ENCODE measurements around the gene SPATS2L.

The SPATS2L gene

DNA sequence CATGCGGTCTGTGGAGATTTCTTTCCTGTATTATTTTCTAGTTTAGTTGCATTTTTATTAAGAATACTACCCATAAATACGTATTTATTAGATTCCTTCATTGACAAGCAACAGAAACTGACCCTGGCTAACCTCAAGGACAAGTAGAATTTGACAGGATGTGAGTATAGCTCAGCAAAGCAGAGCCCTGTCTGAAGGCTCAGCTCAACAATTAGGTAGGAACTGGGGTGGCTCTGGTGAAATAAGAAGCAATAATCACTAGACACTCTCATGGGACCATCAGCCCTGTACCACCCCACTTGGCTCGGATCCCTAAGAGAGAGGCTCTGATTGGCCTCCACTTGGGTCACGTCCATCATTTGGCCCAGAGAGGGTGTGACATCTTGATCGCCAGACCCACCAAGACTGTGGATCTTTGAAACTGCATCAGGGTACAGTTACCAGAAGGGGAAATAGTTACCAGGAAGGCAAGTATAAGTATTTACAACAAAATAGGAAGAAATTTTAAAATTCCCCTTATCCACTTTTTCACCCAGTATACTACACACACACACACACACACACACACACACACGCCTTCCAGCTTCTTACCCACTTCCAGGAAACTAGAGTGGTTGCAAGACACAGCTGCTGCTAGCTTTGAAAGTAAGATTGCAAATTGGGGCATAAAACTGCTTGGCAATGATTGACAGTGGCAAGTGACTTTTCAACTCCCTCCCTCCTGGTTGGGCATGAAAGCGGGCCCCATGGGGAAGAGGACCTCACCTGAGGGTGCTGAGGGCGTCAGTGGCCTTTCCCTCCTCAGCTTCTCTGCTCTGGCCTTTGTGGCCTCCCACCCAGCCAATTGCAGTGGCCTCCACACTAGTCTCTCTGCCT lies 161.6 kb downstream of the SPATS2L start:
- no peak for DNase-seq (ENCODE audit: low read depth, low spot score)

DNA sequence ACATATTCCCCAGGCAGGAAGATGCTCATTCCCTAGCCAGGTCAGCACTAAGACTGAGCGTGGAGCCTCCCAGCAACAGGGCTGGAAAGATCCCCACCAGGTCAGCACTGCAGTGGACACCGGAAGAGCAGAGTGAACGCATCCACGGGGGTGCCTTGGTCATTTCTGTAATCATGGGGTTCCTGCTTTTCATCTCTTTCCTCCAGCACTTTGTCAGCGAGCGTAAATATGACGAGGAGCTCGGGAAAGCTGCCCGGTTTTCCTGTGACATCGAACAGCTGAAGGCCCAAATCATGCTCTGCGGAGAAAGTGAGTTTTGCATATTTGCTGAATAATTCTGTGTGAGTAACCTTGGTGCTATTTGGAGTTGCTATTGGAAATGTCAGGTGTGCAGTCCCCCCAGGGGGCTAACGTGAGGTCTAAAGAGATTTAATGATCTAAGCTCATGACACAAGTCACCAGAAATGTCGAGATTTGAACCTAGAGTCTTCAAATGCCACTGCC lies 163.3 kb downstream of the SPATS2L start:
- DNase-seq (ENCODE audit: low read depth, low spot score), result no peak

DNA sequence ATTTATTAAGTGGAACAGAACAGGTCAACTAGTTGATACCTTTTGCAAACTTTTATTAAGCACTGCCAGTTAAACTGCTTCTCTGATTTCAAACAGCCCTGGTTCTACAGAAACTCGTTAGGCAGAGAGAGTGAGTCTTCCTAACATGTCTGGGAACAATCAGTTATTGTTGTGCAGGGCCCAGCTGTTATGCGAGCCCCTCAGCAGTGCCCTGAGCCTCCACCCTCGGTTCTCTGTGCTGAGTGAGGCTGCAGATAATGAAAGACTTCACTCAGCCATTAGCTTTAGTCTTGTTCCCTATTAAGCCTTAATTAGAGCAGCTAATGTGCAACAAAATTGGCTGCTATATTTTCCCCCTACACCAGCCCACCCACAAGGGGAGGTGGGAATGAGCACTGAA lies 163.7 kb downstream of the SPATS2L start:
- no peak for DNase-seq (ENCODE audit: low read depth, low spot score)

DNA sequence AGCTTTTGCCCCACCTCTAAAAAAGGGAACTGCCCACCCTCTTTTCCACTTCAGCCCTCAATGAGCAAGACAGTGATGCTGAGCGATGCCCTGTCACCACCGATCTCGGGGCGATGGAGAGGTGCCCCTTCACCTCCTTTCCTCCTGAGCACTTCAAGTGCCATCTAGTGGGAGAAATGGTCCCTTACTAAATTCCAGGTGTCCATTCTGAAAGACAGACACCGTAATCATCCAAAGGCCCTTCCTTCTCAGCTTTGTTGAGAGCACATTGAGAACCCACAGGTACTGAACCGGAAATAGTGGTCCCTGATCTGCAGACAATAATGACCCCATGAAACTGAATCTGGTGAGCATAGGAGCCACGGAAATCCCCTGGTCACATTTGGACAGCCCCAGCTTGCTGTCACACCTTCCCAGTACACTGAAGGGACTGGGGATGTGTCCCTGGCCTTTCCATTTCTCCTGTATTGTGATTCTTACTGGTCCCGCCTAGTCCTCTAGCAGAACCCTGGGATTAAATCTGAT lies 164.9 kb downstream of the SPATS2L start:
- no peak for DNase-seq (ENCODE audit: low read depth, low spot score)

DNA sequence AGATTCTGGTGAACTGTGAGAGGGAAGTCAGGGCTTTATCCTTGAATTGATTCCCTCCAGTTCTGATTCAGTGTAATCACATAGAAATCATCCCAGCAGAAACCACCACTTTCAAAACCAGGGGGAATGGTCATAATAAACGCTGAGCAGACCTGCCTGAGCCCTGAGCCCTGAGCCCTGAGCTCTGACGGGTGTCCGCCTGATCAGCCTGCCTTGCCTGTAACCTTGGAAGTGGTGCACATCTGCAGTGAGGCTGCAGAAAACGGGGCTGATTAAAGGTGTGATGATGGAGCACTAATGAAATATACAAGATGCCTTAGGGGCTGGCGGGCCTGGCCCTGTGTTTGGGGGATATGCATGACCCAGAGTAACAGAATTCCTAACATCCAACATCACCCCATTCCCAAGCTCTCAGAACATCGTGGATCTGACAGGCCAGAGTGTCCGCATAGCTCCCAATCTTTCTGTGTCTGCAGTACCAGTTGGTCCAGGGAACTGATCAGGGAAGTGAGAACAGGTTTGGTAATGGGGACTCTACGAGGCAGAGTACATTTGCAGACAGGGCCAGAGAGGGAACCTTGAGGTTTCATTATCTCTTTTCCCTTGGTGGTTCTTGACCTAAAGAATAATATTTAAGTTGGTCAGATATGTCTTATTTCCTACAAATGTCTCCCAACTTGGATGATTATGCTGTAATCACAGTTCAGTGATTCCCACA lies 165.6 kb downstream of the SPATS2L start:
- DNase-seq (ENCODE audit: low read depth, low spot score), result no peak

DNA sequence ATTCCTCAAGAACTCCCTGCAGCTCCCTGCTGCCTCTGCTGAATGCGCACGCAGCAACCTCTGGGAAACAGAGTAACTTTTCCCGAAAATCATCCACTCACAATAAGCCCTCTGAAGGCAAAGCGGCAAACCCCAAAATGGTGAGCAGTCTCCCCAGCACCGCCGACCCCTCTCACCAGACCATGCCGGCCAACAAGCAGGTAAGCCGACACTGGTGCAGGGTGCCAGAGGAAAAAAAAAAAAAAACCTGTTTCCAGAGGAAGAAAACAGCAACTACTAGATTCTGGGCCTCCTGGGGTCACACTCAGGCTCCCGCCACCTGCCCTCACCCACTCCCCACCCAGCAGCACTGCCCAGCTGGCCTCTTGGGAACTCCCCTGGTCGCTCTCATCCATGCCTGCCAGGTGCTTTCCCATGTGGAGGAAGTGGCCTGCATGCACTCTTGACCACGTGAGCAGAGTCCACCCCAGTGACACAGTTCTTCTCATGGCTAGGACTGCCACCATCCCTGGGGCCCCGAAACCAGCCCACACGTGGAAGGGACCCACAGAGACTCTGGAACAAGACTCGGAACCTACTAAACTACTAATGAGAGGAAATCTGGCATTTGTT lies 166.5 kb downstream of the SPATS2L start:
- no peak for DNase-seq (ENCODE audit: low read depth, low spot score)

DNA sequence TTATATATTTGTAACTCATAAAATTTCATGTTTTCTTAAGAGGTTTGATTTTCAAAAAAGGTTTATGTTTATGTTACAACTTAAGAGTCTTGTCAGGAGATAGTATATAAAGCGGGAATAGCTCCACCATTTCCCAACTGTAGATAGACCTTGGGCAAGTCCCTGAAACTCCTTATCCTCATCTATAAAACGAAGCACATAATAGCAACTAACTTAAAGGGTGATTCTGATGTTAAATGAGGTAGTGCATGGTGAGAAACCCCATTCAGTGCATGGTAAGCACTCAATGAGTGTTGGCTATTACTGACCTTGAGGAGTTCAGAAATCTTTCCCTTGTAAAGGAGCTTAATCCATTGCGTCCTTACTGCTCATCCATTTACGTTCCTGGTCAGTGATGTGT lies 169.3 kb downstream of the SPATS2L start:
- DNase-seq (ENCODE audit: low read depth, low spot score), result no peak

DNA sequence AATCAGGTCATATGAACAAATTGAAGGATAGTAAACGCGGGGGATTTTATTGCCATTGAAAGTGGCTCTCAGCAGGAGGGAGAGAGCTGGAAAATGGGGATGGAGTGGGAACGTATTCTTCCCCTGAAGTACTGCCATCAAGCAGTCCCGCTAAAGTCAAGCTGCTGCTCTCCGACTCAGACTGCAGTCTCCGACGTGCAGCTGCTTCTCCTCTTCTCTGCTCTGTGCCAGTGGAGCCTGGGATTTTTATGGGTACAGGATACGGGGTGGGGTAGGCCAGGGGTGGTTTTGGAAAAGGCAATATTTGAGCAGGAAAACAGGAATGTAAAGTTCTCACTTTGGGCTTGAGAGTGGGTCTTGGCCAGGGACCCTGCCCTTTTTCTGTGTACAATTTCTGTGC lies 170.3 kb downstream of the SPATS2L start:
- DNase-seq (ENCODE audit: low read depth, low spot score), result no peak

DNA sequence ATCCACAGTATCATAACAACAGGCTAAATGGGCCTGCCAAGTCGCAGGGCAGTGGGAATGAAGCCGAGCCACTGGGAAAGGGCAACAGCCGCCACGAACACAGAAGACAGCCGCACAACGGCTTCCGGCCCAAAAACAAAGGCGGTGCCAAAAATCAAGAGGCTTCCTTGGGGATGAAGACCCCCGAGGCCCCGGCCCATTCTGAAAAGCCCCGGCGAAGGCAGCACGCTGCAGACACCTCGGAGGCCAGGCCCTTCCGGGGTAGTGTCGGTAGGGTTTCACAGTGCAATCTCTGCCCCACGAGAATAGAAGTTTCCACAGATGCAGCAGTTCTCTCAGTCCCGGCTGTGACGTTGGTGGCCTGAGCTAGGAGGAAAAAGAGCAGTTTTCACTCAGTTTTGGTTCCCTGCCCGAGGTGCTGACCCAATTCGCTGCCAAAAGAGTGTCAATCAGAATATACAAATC lies 171.2 kb downstream of the SPATS2L start:
- DNase-seq (ENCODE audit: low read depth, low spot score), result no peak

DNA sequence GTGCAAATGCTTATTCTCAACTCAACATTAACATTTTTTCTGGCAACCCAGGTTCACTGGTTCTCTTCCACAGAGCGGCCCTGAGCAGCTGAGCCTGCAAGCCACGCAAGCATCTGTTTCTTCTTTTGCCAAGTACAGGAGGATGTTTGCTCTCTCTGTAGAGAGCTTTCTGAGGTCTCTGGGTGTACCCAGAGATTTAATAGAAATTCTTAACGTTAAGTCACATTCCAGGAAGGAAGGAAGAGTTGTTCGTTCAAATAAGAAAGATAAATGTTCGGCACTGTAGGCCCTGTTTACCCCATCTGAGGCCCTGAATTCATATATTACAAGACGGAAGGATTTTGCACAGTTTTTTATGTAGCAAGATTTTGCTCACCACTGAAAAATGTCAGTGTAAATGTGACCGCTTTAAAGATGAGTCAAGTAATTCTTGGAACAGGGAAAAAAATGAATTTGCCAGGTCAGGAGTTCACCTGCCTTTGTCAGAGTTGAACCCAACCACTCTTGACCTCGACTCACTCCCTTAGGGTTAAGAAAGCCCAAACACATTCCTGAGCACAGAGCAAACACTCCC lies 173.3 kb downstream of the SPATS2L start:
- no peak for DNase-seq (ENCODE audit: low read depth, low spot score)

DNA sequence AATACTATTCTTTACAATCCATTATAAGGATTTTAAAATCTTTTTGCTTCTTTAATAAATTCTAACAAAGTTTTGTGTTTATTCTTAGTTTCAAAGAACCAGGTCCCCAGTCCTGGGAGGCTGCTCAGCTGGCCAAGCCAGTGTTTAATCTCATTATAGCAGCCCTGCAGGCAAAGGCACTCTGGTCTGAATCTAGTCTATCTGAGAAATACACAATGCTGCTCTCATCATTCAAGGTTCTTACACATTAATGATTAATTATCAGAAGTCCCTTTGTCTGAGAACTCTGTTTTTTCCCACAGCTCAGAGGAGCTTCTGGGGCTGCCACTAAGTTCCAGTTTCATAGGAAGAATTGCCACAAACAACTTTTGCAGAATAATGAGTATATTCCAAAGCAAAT lies 175.7 kb downstream of the SPATS2L start:
- no peak for DNase-seq (ENCODE audit: low read depth, low spot score)

DNA sequence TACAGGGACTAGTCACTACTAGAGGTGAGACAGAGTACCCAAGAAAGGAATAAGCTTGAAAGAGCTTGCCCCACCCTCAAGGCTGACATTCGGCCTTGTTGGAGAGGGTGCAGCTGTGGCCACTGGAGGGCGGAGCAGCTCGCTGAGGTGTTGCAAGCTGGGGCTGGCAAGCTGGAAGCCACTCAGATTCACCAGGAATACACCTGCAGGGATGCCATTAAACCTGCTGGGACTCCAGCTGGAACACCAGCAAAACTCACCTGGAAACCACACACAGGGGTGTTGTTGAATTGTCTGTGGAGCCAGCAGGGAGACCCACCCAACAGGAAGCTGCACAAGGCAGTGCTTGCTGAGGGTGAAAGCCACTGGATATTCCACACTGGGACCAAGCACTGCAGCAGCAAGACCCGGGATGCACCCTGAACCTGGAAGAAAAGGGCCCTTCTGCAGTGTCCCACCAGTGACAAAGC lies 177.3 kb downstream of the SPATS2L start:
- no peak for DNase-seq (ENCODE audit: low read depth, low spot score)

DNA sequence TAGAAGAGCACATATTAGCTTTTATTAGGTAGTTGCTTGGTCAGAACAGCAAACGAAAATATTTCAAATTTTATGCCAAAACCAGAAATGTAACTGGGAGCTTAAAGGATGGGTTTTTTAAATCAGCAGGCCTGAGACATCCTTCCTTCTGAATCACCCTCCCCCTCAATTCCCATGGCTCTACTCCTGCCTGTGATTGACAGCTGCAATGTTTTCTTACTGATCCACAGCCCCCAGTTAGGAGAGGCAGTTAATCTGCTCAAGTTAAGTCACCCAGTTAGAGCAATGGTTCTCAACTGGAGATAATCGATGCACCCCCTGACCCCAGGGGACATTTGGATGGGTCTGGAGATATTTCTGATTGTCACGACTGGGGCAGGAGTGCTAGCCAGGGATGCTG lies 178.4 kb downstream of the SPATS2L start:
- DNase-seq (ENCODE audit: low read depth, low spot score), result no peak

DNA sequence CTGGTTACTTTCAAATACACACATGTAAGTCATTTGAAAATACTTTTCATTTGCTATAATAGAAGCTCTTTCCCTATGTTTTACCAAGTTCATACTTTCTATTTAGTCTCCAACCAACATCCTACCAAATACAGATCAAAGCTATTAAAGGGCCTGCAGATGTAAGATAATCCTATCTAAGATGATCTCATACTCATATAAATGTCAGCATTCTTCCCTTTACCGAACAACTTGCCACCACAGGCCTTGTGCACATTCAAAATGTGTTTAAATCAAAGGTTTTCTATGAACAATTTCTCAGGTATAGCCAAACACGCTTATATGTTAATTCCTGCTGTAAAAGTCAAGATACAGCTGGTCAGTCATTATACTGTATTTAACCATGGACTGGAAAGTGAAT lies 180.0 kb downstream of the SPATS2L start:
- no peak for DNase-seq (ENCODE audit: low read depth, low spot score)

DNA sequence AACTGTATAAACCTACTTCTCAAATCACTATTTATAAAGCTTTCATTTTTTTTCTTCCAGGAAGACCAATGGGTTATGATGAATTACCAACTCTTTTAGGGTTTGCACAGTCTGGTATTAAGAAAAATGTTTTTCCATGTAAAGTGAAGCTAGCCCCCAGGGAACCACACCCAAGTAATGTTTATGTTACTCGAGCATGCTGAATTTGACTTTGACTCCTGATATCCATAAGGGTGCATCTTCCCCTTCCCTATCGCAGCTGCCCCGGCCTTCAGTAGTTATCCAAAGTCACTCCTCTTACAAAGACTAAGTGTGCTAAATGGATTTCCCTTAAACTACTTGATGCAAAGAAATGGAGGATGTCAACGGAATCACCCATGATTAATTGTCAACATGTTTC lies 181.7 kb downstream of the SPATS2L start:
- DNase-seq (ENCODE audit: low read depth, low spot score), result no peak

DNA sequence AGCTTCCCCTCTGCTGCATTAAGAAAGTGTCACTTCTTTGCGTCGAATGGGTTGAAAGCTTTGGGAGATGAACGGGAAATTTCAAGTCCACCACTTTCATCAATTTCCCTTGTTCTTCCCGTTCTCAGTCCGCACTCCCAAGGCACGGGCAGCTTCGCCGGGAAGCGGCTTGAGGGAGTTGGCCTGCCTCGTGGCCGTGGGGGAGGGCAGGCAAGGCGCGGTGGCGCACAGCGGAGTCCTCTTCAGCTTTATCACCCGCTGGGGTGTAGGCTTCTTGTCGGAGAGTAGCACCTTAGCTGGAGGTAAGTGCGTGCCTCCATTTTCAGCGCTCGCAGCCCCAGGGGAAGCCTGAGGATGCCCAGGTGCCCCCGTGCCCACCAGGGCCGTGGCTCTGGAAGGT lies 183.5 kb downstream of the SPATS2L start:
- DNase-seq (ENCODE audit: low read depth, low spot score), result no peak

DNA sequence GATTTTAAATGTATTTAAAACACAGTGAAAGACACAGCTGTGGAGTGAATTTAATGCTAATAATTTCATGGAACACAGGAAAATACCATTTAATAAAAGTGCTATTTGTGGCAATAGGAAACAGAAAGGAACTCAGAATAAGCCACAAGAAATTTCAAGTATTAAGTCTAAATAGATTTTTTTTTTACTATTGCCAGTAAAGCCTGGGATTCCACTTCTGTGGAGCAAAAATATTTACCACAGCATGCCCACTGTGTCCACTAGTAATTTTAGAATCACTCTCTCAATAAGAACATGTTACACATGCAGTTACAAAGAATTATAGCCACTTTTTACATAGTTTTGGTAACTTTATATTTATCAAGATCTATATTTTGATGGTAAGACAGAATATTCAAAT lies 186.2 kb downstream of the SPATS2L start:
- DNase-seq (ENCODE audit: low read depth, low spot score), result no peak

DNA sequence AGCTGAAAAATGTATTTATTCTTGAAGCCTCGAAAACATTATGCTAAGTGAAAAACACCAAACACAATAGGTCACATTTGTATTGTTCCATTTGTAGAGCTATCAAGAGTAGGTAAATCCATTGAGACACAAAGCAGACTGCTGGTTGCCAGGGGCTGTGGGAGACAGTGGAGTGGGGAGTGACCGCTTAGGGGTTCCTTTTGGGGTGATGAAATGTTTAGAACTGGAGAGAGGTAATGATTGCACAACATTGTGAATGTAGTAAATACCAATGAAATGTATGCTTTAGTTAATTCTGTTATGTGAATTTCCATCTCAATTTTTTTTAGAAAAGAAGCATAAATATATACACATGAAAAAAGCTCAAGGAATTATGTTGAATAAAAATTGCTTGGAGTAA lies 187.6 kb downstream of the SPATS2L start:
- no peak for DNase-seq (ENCODE audit: low read depth, low spot score)

DNA sequence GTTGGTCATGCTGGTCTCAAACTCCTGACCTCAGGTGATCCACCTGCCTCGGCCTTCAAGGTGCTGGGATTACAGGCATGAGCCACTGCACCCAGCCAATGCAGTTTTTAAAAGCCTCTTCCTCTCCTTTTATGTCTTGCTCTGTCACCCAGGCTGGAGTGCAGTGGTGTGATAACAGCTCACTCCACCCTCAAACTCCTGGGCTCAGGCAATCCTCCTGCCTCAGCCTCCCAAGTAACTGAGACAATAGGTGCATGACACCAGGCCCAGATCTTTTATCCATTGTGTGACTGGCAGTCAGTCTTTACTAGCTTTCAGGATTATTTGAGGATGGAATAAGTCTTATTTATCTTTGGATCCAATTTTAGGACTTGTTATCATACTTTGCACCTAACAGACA lies 190.2 kb downstream of the SPATS2L start:
- no peak for DNase-seq (ENCODE audit: low read depth, low spot score)

DNA sequence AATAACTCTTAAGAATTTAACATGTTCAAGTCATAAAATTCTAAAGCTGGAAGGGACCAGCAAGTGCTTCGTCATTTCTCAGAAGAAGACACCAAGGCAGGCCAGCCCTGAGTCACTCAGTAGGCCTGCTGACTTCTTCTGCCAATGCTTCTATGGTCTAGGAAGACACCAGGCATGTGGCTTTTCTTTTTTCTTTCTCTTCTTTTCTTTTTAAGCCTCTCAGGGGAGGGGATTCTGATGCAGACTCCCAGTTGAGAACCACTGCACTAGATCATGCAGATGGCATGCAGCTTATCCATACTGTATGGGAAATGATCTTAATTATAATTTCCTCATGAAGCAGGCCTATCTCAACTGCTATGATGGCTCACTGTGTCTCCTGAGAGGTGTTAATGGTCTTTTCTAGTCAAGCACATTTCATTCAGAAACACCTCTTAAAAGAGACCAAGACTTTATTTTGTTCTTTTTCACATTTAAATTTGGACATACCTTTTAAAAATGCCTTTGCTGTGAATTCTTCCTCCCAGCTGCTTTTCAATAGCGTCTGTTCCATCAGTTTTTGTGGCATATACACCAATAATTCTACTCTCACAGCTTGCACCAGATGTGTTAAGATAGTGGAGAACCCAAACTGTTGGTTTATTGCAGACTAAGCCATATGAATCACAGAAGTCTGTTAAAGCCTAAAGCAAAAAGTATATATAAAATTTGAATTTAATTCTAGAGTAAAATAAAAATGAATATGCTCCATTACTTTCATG lies 192.1 kb downstream of the SPATS2L start:
- DNase-seq (ENCODE audit: low read depth, low spot score), result no peak

DNA sequence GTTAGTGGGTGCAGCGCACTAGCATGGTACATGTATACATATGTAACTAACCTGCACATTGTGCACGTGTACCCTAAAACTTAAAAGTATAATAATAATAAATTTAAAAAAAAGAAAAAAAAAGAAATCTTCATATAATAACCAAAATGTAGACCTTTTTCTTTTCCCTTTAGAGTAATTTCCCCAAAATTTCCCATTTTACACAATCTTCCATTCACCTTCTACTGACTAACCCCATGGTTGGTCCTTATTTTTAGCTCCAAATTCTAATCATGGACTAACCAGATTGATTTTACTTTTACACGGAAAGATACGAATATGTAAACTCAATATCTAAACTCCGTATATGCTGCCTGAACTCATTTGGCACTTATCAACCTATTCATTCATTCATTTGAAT lies 195.7 kb downstream of the SPATS2L start:
- DNase-seq (ENCODE audit: low read depth, low spot score), result no peak
